Kidney epithelial cell (primary cell): ENCODE results near the gene MATCAP1. TPM values are rescaled to one million over a fixed set of nuclear protein-coding genes. Genes with fewer than 3 reads are reported as not detected.

Experiments used
- DNase-seq: peaks from one replicate; pipeline ENCODE4 v3.0.0-alpha.2; 2010; ENCODE audit warnings: low read depth
- H3K27me3 ChIP-seq: 2 replicates; pipeline ENCODE4 v1.6.0; 2011; ENCODE audit warnings: low read length; ENCODE audit not compliant: control insufficient read depth, insufficient read depth
- H3K36me3 ChIP-seq: 2 replicates; pipeline ENCODE4 v1.5.1; 2011; ENCODE audit warnings: low read length; ENCODE audit not compliant: control insufficient read depth, insufficient read depth
- H3K4me3 ChIP-seq: 2 replicates; pipeline ENCODE4 v1.5.1; 2011; ENCODE audit warnings: low read depth, mild to moderate bottlenecking, control low read depth, low read length
- CTCF ChIP-seq: IDR thresholded peaks from 2 replicates; pipeline ENCODE4 v1.5.1; 2011; ENCODE audit warnings: mild to moderate bottlenecking, moderate library complexity, low read length, control low read depth, inconsistent platforms; ENCODE audit not compliant: insufficient read depth, poor library complexity, severe bottlenecking
- total RNA-seq: library from RNA; depleted of rRNA; stranded (reverse); fragments of >200 nt; gene quantifications from 2 replicates; pipeline ENCODE4 v1.2.3, GENCODE V29; 2015

Gene MATCAP1
- total RNA-seq, 1 donor from 2014 or later, result 10.8 TPM

- no peaks in the 10 kb centered on the region for H3K27me3 ChIP-seq
- no peak for DNase-seq
- H3K36me3 ChIP-seq, result no peaks in the 10 kb centered on the region
- no peak overlapping the region for H3K4me3 ChIP-seq
- no peak for TF ChIP-seq CTCF
These were observed 31.9 kb upstream of the MATCAP1 start for GRCh38 chr16:67215706-67216105.

GRCh38 chr16:67213197-67214019 lies 29.6 kb upstream of the MATCAP1 start:
- Histone ChIP-seq H3K27me3 (no peaks in the 10 kb centered on the region), H3K36me3 (no peaks in the 10 kb centered on the region), H3K4me3 (no peak overlapping the region)
- no peak for DNase-seq
- TF ChIP-seq CTCF, result no peak

- DNase-seq, result no peak
- Histone ChIP-seq H3K4me3 (no peak overlapping the region), H3K27me3 (no peaks in the 10 kb centered on the region), H3K36me3 (no peaks in the 10 kb centered on the region)
- TF ChIP-seq CTCF, result no peak
These were observed 29.0 kb upstream of the MATCAP1 start for GRCh38 chr16:67212766-67213165.

- no peak overlapping the region for H3K4me3 ChIP-seq
- DNase-seq, result no peak
- H3K27me3 ChIP-seq, result no peaks in the 10 kb centered on the region
- no peaks in the 10 kb centered on the region for H3K36me3 ChIP-seq
- no peak for TF ChIP-seq CTCF
These were observed 27.9 kb upstream of the MATCAP1 start for GRCh38 chr16:67211674-67212073.

GRCh38 chr16:67210069-67210937 lies 26.5 kb upstream of the MATCAP1 start:
- no peaks in the 10 kb centered on the region for H3K36me3 ChIP-seq
- TF ChIP-seq CTCF, result no peak
- no peak for DNase-seq
- no peaks in the 10 kb centered on the region for H3K27me3 ChIP-seq
- no peak overlapping the region for H3K4me3 ChIP-seq
